ENCODE results near the gene ADI1.
A peak's percentile ranks its signal among the peaks of the same experiment; 100 is the strongest.
"Not testable (repeated sequence)": the region's sequence is repeated elsewhere in the genome, so short reads cannot be mapped to it uniquely, and the experiment has no call there.

ADI1 gene

DNA sequence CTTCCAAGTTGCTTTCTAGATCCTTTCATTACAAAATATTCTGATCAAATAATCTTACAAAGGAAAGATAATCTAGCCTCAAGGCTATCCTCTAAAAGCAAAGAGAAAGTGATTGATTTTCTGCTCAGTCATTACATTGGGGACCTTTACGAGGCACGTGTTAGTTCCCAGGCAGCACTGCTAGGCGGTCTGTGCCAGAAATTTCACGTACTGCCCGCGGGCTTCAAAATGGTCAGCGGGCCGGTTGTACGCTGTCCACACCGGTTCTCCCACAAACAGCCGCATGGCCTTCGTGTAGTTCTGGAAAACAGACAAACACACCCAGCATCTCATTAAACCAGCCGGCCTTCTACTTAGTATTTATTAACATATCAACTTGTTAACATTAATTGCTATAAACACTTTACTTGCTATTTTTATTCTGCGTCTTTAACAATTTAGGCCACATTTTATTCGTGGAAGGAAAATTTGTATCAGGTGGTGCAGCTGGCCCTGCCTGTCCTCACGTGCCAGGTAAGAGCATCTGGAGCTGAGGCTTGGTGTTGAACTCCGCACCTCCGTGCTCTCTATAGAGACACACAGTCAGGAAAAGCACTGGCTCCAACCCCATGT is 20.4 kb downstream of the ADI1 start:
- Histone ChIP-seq H3K14ac (ENCODE audit: low read length) (no peak overlapping the region), H3K9me3 (replicated peaks in 1 of 2; ENCODE audit: control insufficient read depth in 2 of 2, insufficient read depth in 1 of 2, low read depth in 1 of 2, low read length in 2 of 2) (no peaks in the 10 kb centered on the region), H2AFZ (ENCODE audit: low read length) (no peak overlapping the region), H3K18ac (ENCODE audit: low read length) (no peak overlapping the region), H3K4me2 (ENCODE audit: insufficient read depth, low read length, poor library complexity, severe bottlenecking) (no peak overlapping the region), H2BK15ac (ENCODE audit: low read length) (no peak overlapping the region), H4K8ac (ENCODE audit: low read depth, low read length) (no peak overlapping the region), H3K27me3 (ENCODE audit: control insufficient read depth in 3 of 3, insufficient read depth in 3 of 3, low read depth in 1 of 3, low read length in 3 of 3) (no peaks in the 10 kb centered on the region), H3K79me1 (ENCODE audit: low read depth, low read length) (peaks cover 5% of the 10 kb centered on the region), H4K91ac (ENCODE audit: low read depth, low read length, poor library complexity) (no peak overlapping the region), H2BK5ac (ENCODE audit: low read length) (no peak overlapping the region), H3K4ac (ENCODE audit: low read length) (no peak overlapping the region), H2BK120ac (ENCODE audit: low read depth, low read length) (no peak overlapping the region), H3K27ac (replicated peaks; ENCODE audit: low read length) (no peak overlapping the region), H3K36me3 (replicated peaks in 1 of 2; ENCODE audit: control insufficient read depth in 2 of 2, insufficient read depth in 2 of 2, low read length in 2 of 2) (peaks cover 9 to 54% of the 10 kb centered on the region in 2 donors), H3K4me1 (ENCODE audit: control insufficient read depth in 2 of 2, insufficient read depth in 1 of 2, low read depth in 1 of 2, low read length in 2 of 2) (peaks cover 0 to 3% of the 10 kb centered on the region in 2 donors), H3K4me3 (ENCODE audit: low read length in 2 of 2) (no peak overlapping the region), H3K23ac (ENCODE audit: low read depth, low read length, poor library complexity) (no peak overlapping the region), H2BK12ac (ENCODE audit: low read length) (no peak overlapping the region), H3K9ac (ENCODE audit: low read depth, low read length, poor library complexity) (no peak overlapping the region), H2AK5ac (ENCODE audit: low read depth, low read length) (no peak overlapping the region)
- no peak for DNase-seq (ENCODE audit: low spot score)
- no CpG with 5 or more reads among the region's 18 CpGs for WGBS, 2 donors (ENCODE audit: extremely low coverage in 2 of 2, insufficient read length in 2 of 2, insufficient replicate concordance in 1 of 2)

DNA sequence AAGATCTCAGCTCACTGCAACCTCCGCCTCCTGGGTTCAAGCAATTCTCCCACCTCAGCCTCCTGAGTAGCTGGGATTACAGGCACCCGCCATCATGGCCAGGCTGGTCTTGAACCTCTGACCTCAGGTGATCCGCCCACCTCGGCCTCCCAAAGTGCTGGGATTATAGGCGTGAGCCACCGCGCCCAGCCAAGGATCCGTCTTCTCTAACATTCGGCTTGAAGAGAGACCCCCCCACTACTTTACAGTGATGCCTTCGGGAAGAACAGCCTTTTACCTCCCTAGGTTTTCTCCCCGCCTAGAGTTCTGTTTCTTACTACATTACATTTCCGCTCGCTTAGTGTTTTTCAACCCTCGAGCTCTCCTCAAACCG is 22.6 kb downstream of the ADI1 start:
- not testable (repeated sequence) for H3K9ac ChIP-seq (ENCODE audit: low read depth, low read length, poor library complexity); DNase-seq (ENCODE audit: low spot score)
- H3K36me3 ChIP-seq (replicated peaks in 1 of 2; ENCODE audit: control insufficient read depth in 2 of 2, insufficient read depth in 2 of 2, low read length in 2 of 2) = peaks cover 9 to 50% of the 10 kb centered on the region in 2 donors

DNA sequence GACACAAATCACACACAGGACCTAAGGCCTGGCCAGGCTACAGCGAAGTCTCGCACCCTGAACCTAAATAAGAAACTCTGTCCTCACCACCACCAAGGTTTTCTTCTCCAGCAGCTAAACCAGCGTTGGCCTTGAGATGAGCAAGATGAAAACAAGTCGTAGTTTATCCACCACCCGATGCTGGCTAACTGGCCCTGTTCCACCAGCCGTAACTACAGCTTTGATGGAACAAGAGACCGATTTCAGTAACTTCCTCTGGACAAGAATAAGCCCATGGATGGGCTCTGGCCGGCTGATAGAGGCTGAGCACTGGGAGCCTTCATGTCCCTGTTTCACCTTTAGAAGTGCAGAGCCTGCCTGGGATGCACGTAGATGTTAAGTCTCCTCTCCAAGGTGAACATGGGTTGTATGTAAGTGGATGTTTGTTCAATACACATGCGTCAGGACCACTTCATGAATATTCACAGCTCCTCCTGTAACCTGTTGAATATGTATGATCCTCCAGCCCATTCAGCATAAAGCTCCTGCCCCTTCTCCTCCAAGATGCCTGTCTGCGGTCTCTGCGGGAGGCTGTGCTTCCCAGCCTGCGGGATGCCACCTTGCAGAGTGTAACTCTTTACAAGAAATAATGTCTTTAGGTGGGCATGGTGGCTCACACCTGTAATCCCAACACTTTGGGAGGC is 24.2 kb downstream of the ADI1 start:
- no peak overlapping the region for H2BK5ac ChIP-seq (ENCODE audit: low read length)
- H3K36me3 ChIP-seq (replicated peaks in 1 of 2; ENCODE audit: control insufficient read depth in 2 of 2, insufficient read depth in 2 of 2, low read length in 2 of 2) = peaks cover 8 to 42% of the 10 kb centered on the region in 2 donors
- H3K9ac ChIP-seq (ENCODE audit: low read depth, low read length, poor library complexity) = no peak overlapping the region
- no peak overlapping the region for H3K23ac ChIP-seq (ENCODE audit: low read depth, low read length, poor library complexity)
- no peak for DNase-seq (ENCODE audit: low spot score)
- H3K9me3 ChIP-seq (replicated peaks in 1 of 2; ENCODE audit: control insufficient read depth in 2 of 2, insufficient read depth in 1 of 2, low read depth in 1 of 2, low read length in 2 of 2) = no peaks in the 10 kb centered on the region
- H4K8ac ChIP-seq (ENCODE audit: low read depth, low read length) = no peak overlapping the region
- no peak overlapping the region for H3K4me2 ChIP-seq (ENCODE audit: insufficient read depth, low read length, poor library complexity, severe bottlenecking)
- H3K4ac ChIP-seq (ENCODE audit: low read length) = no peak overlapping the region
- H3K14ac ChIP-seq (ENCODE audit: low read length) = no peak overlapping the region
- no peak overlapping the region for H2BK120ac ChIP-seq (ENCODE audit: low read depth, low read length)
- no peak overlapping the region for H3K4me3 ChIP-seq (ENCODE audit: low read length in 2 of 2)
- no peaks in the 10 kb centered on the region for H3K27me3 ChIP-seq (ENCODE audit: control insufficient read depth in 3 of 3, insufficient read depth in 3 of 3, low read depth in 1 of 3, low read length in 3 of 3)
- H3K18ac ChIP-seq (ENCODE audit: low read length) = no peak overlapping the region
- no peak overlapping the region for H4K91ac ChIP-seq (ENCODE audit: low read depth, low read length, poor library complexity)
- no peaks in the 10 kb centered on the region for H3K79me1 ChIP-seq (ENCODE audit: low read depth, low read length)
- H3K27ac ChIP-seq (replicated peaks; ENCODE audit: low read length) = no peak overlapping the region
- no peak overlapping the region for H2AFZ ChIP-seq (ENCODE audit: low read length)
- no peak overlapping the region for H2BK12ac ChIP-seq (ENCODE audit: low read length)
- H3K4me1 ChIP-seq (ENCODE audit: control insufficient read depth in 2 of 2, insufficient read depth in 1 of 2, low read depth in 1 of 2, low read length in 2 of 2) = peaks cover 0 to 6% of the 10 kb centered on the region in 2 donors
- no CpG with 5 or more reads among the region's 13 CpGs for whole genome bisulfite sequencing, 2 donors (ENCODE audit: extremely low coverage in 2 of 2, insufficient read length in 2 of 2, insufficient replicate concordance in 1 of 2)
- no peak overlapping the region for H2AK5ac ChIP-seq (ENCODE audit: low read depth, low read length)
- no peak overlapping the region for H2BK15ac ChIP-seq (ENCODE audit: low read length)

More for the DNA sequence above, 22.6 kb downstream of the ADI1 start:
- H2AFZ ChIP-seq (ENCODE audit: low read length); H3K14ac ChIP-seq (ENCODE audit: low read length); H2BK120ac ChIP-seq (ENCODE audit: low read depth, low read length); H2BK15ac ChIP-seq (ENCODE audit: low read length); H3K4me3 ChIP-seq (ENCODE audit: low read length in 2 of 2); H3K18ac ChIP-seq (ENCODE audit: low read length); H2BK5ac ChIP-seq (ENCODE audit: low read length); H3K4me1 ChIP-seq (ENCODE audit: control insufficient read depth in 2 of 2, insufficient read depth in 1 of 2, low read depth in 1 of 2, low read length in 2 of 2); H2AK5ac ChIP-seq (ENCODE audit: low read depth, low read length); H3K9me3 ChIP-seq (replicated peaks in 1 of 2; ENCODE audit: control insufficient read depth in 2 of 2, insufficient read depth in 1 of 2, low read depth in 1 of 2, low read length in 2 of 2); H3K23ac ChIP-seq (ENCODE audit: low read depth, low read length, poor library complexity); H2BK12ac ChIP-seq (ENCODE audit: low read length); H3K79me1 ChIP-seq (ENCODE audit: low read depth, low read length); H3K27ac ChIP-seq (replicated peaks; ENCODE audit: low read length); H3K27me3 ChIP-seq (ENCODE audit: control insufficient read depth in 3 of 3, insufficient read depth in 3 of 3, low read depth in 1 of 3, low read length in 3 of 3); H4K8ac ChIP-seq (ENCODE audit: low read depth, low read length); H3K4me2 ChIP-seq (ENCODE audit: insufficient read depth, low read length, poor library complexity, severe bottlenecking); H4K91ac ChIP-seq (ENCODE audit: low read depth, low read length, poor library complexity); H3K4ac ChIP-seq (ENCODE audit: low read length): not testable (repeated sequence)
- no CpG with 5 or more reads among the region's 15 CpGs for WGBS, 2 donors (ENCODE audit: extremely low coverage in 2 of 2, insufficient read length in 2 of 2, insufficient replicate concordance in 1 of 2)

DNA sequence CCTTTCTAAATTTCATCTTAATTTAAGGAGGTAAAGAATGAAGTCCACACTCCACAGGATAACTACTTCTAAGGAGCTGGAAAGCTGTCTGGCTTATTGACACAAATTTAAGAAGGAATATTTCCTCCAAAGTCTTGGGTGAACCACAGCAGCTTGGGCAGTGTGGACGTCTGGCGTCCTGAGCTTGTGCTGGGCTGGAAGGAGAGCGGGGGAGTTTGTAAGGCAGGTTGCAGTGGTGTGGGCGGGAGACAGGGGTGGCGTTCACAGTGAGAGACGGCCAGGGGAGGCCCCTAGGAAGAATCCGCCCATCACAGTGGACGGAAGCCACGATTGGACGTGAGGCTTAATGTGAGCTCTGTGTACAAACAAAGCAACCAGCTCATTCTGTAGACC is 25.7 kb downstream of the ADI1 start:
- H3K9ac ChIP-seq (ENCODE audit: low read depth, low read length, poor library complexity) = no peak overlapping the region
- H3K14ac ChIP-seq (ENCODE audit: low read length) = no peak overlapping the region
- H3K4ac ChIP-seq (ENCODE audit: low read length) = no peak overlapping the region
- no peak overlapping the region for H3K4me2 ChIP-seq (ENCODE audit: insufficient read depth, low read length, poor library complexity, severe bottlenecking)
- no peaks in the 10 kb centered on the region for H3K27me3 ChIP-seq (ENCODE audit: control insufficient read depth in 3 of 3, insufficient read depth in 3 of 3, low read depth in 1 of 3, low read length in 3 of 3)
- H4K8ac ChIP-seq (ENCODE audit: low read depth, low read length) = no peak overlapping the region
- peaks cover 3 to 27% of the 10 kb centered on the region in 2 donors for H3K36me3 ChIP-seq (replicated peaks in 1 of 2; ENCODE audit: control insufficient read depth in 2 of 2, insufficient read depth in 2 of 2, low read length in 2 of 2)
- H3K4me1 ChIP-seq (ENCODE audit: control insufficient read depth in 2 of 2, insufficient read depth in 1 of 2, low read depth in 1 of 2, low read length in 2 of 2) = peaks cover 3 to 9% of the 10 kb centered on the region in 2 donors
- no peak overlapping the region for H2BK120ac ChIP-seq (ENCODE audit: low read depth, low read length)
- DNase-seq (ENCODE audit: low spot score) = peak; percentile 15
- no peak overlapping the region for H3K23ac ChIP-seq (ENCODE audit: low read depth, low read length, poor library complexity)
- no CpG with 5 or more reads among the region's 10 CpGs for WGBS, 2 donors (ENCODE audit: extremely low coverage in 2 of 2, insufficient read length in 2 of 2, insufficient replicate concordance in 1 of 2)
- no peak overlapping the region for H3K18ac ChIP-seq (ENCODE audit: low read length)
- H2BK15ac ChIP-seq (ENCODE audit: low read length) = no peak overlapping the region
- H2BK5ac ChIP-seq (ENCODE audit: low read length) = no peak overlapping the region
- no peak overlapping the region for H2AK5ac ChIP-seq (ENCODE audit: low read depth, low read length)
- no peak overlapping the region for H4K91ac ChIP-seq (ENCODE audit: low read depth, low read length, poor library complexity)
- H2BK12ac ChIP-seq (ENCODE audit: low read length) = no peak overlapping the region
- H3K9me3 ChIP-seq (replicated peaks in 1 of 2; ENCODE audit: control insufficient read depth in 2 of 2, insufficient read depth in 1 of 2, low read depth in 1 of 2, low read length in 2 of 2) = no peaks in the 10 kb centered on the region
- H3K27ac ChIP-seq (replicated peaks; ENCODE audit: low read length) = no peak overlapping the region
- H3K4me3 ChIP-seq (ENCODE audit: low read length in 2 of 2) = no peak overlapping the region
- no peaks in the 10 kb centered on the region for H3K79me1 ChIP-seq (ENCODE audit: low read depth, low read length)
- H2AFZ ChIP-seq (ENCODE audit: low read length) = peak overlapping the region; percentile 64

All from neuronal stem cell (in vitro differentiated cells).